Stimulated activated CD4-positive, alpha-beta T cell treated with anti-CD3 and anti-CD28 coated beads, Interleukin-12 subunit alpha, Interleukin-12 subunit beta, amount 100 ng/mL, for 24 hours (primary cell): ENCODE data around the gene PARP4.
"Not testable (repeated sequence)": the region's sequence is repeated elsewhere in the genome, so short reads cannot be mapped to it uniquely, and the experiment has no call there.

Source experiments
- DNase-seq, 2 experiments: peaks; one replicate each; pipeline ENCODE4 v3.0.0-alpha.2; 2020; ENCODE audit warnings: low read depth in 2 of 2

PARP4 gene

DNA sequence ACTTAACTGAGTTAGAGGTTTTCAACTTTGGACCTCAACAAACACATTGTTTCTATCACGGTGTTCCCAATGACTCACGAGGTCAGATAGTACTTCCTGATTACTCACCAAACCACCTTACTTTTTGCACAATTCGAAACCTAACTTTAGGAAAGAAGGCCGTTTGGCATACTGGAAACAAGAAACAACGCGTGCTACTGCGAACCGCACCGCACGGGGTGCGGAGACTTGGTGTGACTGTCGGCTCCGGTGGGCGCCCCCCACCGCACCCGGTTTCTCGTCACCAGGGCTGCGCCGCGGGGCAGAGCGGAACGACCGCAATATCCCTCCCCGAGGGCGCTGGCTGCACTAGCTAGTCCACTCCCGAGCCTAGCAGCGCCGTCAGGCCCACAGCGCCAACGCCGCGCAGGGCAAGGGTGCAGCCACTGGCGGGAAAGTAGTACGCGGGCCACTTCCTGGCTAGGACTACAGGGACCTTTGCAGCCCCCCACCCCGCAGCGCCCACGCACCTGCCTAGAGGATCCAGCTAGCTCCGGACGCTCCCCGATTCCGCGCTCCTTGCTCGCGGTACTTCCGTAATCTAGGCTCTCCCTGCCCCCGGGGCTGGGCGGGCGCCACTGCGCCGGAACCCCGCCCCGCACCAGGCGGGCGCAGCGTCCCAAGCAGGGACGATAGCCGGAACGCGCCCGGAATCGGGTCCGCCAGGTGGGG is at the start of gene PARP4:
TSS of gene PARP4 (minus strand) at position 582 of the 711 bp plus-strand sequence. CDS start 9,002 bp downstream, outside the sequence.
- DNase-seq: peak; percentile 40 to 54

DNA sequence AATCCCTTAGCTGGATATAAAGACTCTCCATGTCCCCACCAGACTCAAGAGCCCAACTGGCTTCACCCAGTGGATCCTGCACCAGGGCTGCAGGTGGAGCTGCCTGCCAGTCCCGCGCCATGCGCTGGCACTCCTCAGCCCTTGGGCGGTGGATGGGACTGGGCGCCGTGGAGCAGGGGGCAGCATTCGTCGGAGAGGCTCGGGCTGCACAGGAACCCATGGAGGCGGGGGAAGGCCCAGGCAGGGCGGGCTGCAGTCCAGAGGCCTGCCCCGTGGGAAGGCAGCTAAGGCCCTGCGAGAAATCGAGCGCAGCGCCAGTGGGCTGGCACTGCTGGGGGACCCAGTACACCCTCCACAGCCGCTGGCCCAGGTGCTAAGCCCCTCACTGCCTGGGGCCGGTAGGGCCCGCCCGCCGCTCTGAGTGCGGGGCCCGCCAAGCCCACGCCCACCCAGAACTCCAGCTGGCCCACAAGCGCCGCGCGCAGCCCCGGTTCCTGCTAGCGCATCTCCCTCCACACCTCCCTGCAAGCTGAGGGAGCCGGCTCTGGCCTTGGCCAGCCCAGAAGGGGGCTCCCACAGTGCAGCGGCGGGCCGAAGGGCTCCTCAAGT is 48.1 kb upstream of the PARP4 start:
- DNase-seq: not testable (repeated sequence)

DNA sequence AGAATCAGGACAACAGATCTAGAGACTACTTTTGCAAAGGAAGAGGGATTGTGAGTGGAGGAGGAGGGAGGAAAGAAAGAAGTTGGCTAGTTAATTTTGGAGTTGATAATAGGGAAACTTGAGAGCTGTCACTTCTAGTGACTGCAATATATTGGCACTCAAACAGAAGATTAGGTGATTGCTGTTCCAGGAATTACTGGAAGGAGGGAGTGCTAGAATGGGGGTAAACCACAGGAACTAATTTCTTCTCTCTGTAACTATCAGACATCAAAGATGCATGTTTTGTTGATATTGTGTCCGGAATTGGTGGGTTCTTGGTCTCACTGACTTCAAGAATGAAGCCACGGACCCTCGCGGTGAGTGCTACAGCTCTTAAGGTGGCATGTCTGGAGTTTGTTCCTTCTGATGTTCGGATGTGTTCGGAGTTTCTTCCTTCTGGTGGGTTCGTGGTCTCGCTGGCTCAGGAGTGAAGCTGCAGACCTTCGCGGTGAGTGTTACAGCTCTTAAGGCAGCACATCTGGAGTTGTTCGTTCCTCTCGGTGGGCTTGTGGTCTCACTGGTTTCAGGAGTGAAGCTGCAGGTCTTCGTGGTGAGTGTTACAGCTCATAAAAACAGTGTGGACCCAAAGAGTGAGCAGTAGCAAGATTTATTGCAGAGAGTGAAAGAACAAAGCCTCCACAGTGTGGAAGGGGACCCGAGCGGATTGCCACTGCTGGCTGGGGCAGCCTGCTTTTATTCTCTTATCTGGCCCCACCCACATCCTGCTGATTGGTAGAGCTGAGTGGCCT is 47.0 kb upstream of the PARP4 start:
- DNase-seq: not testable (repeated sequence)

DNA sequence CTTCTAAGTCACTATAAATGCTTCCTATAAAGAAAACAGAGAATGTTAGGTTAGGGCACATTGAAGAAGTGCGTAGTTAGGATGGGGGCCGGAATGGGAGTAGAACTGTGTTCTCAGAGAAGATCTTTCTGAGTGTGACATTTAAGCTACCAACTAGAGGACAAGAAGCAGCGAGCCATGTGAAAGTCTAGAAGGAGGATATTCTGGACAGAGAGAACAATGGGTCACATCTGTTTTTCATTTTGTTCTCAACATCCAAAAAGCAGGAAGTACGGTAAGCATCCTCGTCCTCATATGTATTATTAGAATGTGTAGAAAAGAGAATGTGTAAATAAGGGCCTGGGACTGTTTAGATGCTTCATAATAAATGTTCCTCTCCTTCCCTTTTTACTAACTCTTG is 44.5 kb upstream of the PARP4 start:
- DNase-seq: no peak

DNA sequence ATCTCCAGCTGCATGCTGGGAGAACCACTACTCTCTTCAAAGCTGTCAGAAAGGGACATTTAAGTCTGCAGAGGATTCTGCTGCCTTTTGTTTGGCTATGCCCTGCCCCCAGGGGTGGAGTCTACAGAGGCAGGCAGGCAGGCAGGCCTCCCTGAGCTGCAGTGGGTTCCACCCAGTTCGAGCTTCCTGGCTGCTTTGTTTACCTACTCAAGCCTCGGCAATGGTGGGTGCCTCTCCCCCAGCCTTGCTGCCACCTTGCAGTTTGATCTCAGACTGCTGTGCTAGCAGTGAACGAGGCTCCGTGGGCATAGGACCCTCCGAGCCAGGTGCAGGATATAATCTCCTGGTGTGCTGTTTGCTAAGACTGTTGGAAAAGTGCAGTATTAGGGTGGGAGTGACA is 41.3 kb upstream of the PARP4 start:
- not testable (repeated sequence) for DNase-seq

DNA sequence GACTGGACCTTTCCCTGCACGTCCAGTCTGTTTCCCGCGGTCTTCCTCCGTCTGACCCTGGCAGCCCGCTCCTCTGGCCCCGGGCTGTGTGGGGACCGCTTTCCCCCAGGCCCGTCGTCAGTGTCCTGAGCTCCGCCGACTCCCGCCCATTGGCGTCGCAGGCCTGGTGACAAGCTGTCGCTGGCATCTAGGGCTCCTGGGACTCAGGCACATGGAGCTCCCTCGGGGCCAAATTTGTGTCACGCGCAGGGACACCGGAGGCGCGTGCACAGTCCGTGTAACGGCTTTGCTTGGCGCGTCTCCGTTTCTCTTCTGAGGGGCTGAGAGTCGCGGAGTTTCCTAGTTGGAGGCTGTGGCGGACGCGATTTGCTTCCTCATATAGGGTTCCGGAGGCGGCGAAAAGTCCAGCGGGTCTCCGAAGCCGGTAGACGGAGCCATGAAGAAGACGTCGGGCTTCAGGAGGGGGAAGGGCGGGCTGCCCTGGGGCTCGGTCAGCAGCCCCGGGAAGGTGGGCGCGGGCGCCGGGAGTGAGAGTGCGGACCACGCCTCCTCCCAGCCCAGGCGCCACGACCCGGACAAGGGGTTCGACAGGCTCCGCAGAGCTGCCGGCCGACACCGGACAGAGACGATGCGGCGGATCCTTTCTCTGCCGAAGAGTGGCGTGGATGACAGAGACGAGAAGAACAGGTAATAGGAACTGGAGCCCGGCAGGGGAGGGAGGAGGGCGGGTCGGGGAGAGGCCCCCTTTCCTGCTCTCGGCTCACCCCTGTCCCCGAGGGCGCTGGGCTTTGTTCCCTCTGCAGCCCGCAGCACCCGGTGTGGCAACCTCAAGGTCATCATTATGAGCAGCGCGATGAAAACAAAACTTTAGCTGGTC is 29.1 kb upstream of the PARP4 start:
- not testable (repeated sequence) for DNase-seq

DNA sequence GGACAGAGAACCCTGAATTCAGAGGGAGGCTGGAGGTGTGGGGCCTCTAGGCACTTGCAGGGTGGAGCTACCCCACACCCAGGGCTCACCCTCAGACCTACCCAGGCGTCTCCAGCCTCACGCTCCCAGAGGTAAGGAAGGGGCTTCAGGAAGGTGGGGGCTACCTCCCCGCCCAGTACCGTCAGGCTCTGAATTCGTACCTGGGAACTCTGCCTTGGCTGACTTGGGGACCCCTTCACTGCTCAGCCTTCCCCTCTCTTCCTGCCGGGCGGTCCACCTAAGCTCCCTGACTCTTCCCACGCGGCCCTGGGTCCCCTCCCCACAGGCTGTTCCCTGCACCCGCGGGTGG is 28.5 kb upstream of the PARP4 start:
- DNase-seq: no peak

DNA sequence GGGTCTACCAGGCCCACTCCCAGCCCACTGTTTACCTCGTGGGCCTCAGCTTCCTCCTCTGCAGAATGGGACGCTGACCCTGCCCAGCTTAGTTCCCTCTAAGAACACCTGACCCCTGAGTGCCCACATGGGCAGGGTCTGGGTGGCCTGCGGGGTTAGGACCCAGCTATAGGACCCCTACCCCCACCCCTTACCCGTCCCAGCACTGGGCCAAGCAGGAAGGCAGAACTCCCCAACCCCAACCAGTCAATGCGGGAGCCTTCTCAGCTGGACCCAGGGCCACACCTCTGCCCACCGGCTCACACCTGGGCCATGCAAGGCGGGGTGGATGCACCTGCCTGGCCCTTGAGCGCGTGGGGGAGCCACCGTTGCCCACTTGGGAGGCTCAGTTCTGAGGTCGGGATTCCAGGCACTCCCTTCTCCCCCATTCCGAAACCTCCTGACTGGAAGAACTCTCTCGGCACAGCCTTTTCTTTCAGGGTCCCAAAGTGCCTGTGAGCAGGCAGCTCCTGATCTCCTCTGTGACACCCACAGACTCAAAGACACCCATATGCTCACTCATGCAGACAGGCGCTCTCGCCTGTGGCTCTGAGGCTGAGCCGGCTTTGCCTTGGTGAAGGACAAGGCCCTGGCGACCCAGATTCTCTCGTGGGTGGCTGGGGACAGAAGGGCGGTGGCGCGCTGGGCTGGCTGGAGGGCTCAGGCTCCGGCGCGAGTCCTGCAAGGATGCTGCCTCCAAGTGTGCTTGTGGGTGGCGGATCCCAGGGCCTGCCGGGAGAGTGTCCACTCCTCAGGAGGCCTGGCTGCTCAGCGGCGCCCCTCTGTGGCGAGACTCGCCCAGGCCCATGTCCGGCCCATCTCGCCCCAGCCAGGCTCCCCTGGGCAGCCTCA is 27.9 kb upstream of the PARP4 start:
- DNase-seq: no peak

DNA sequence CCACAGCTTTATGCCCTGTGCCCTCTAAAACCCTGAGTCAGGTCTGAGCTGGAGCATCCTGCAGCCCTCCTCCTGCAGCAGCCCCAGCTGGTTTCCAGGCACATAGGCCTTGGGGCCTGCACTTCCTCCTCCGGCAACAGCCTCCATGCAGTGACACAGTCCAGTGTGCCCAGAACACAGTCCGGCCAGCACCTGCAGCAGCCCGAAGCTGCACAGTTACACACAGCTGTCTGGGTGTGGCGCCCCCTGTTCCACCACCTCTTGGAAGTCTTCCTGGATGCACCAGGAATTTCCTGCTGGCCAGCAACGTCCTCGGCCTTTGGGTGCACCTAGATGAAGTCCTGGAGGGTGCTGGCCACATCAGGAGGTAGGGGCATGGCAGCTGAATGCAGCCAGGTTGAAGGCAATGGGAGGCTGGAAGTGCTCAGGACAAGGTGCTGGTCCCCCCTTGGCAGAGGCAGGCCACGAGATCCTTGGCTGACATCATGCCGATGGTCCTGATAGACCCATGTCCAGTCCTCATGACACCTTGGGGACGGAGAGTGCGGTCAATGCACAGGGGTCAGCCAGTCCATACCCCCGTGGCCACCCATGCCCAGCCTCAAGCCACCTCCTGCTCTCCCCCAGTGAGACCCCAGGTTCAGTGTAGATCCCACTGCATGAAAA is 27.1 kb upstream of the PARP4 start:
- DNase-seq: no peak

DNA sequence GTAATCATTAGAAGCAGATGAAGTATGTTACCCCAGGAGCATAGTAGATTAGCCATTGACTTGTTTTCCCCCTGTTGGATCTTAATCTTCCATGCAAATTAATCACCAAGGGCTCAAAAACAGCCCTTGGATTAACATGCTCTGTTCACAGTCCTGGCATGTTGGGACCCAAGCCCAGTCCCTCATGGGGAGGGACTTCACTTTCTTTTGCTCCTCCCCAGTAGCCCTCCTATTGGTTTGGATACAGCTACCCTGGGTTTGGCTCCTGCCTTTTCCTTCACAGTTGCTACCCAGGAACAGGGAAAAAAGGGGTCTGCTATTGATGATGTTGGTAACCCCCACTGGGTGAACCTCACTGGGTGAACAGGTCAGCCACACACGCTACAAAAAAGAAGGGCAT is 16.9 kb upstream of the PARP4 start:
- no peak for DNase-seq

DNA sequence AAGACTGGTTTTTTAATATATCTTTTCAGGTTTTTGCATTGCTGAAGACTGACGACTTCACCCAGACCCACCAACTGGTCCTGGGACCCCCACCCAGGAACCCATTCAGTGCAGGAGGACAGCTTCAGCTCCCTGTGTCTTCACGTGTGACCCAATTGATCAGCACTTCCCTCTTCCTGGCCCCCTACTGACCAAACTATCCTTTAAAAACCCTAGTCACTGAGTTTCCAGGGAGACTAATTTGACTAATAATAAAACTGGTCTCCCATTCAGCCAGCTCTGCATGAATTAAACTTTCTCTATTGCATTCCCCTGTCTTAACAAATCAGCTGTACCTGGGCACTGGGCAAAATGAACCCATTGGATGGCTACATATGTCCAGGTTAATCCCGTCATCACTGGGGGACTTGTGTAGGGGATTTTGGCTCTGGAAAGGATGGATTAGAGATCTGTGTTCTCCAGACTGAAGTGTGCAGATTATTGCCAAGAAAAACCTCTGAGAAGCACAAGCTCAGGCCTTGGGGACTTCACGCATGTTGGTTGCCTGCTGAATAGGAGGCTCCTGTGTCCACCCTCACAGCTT is 16.3 kb upstream of the PARP4 start:
- no peak for DNase-seq

DNA sequence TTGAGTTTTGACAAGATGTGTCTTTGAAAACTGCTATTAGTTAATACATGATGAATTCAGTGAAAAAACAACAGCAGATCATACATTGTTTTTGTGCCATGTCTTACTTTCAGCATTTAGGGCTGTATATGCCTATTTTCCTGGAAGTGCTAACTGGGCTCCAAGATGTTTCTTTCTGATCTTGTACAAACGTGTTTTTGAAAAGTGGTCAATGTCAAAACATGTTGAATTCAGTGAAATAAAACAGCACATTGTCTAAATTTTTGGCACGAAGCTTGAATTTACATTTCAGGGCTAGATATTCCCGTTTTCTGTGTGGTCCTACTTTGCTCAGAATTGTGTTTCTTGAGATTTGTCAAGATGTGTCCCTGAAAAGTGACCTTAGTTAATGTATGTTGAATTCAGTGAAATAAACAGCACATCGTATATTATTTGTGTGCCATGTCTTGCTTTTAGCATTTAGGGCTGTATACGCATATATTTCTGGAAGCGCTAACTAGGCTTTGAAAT is 14.7 kb upstream of the PARP4 start:
- no peak for DNase-seq

DNA sequence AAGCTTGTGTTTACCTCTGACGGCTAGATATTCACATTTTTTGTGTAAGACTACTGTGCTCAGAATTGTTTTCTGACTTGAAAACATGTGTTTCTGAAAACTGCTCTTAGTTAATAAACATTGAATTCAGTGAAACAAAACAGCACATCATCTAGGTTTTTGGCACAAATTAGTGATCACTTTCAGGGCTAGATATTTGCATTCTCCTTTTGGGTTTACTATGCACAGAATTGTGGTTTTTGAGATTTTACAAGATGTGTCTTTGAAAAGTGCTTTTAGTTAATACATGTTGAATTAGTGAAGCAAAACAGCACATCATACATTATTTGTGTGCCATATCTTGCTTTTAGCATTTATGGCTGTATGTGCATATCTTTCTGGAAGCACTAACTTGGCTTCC is 8.2 kb upstream of the PARP4 start:
- DNase-seq: no peak

DNA sequence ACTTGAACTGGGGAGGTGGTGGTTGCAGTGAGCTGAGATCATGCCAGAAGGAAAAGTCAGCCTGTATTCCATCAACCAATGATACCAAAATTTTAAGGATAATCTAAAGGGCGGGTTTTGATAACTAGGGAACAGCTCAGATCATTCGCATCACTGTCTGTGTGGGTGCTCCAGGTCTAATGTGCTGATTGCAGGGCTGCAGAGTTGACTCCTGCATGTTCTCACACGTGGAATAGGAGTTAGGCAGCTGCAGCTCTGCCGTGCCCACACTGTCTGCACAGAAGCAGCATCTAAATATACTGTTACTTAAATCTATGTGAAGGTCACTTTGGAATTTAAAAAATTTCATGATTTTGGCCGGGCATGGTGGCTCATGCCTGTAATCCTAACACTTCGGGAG is 4.3 kb upstream of the PARP4 start:
- no peak for DNase-seq

DNA sequence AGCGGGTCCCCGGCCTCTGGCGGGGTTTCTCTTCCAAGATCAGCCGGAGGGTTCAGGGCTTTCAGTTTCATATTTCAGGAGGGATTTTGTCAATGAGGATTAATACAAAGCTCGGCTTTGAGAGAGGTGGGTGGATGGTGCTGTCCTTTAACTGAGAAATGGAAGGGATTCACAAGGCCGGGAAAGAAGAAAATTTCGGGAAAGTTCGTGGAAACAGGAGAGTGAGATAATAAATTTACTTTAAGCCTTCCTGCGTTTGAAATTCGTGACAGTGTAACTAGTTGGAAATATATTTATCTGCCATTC is 283 bp upstream of the PARP4 start:
- no peak for DNase-seq

DNA sequence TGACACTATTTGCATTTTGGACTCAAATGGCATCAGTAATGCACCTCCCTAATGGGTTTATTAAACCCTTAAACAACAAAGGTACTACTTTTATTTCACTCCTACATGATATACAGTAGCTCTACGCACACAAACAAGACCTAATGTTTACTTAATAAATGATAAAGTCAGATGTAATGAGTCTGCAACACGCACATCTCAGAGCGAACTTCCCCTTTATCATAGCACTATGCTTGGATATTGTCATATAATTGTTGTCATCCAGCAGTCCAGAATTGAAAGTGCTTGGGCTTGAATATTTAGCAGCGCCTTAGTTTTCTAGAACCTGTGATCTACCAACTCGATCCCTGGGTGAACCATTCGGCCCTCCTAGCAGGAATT is 772 bp downstream of the PARP4 start:
- no peak for DNase-seq

DNA sequence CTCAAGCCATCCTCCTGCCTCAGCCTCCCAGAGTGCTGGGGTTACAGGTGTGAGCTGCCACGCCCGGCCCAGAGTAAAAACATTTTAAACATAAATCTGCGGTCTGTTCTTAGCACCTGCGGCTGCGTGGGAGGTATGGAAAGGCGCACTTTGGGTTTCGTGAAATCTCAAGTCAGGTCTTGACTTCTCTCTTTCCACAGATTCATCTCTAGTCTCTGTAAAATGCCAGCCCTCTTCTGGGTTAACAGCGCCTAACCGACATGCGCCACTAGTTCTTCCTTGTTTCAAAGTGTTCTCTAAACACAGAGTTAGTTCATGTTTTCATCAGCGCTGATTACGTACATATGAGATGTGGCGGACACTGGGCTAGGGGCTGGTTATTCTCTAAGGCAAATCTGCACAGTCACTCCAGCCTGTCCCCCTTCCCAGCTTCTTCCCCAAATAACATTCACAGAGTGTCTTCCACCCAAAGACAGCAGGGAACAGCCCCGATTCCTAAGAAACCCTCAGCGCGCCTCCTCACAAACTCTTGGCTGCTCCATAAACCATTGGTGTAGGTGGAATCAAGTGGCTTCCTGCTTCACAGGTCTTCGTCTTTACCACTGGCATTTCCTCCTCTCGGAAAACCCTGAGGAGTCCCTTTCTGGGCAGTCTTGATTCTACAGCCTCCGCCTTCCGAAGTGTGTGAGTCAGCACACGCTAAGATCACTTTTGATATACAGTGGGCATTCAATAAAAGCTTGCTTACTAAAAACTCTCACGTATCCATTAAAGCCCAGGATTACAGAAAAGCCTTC is 1.4 kb downstream of the PARP4 start:
- DNase-seq: peak; percentile 48 to 69

DNA sequence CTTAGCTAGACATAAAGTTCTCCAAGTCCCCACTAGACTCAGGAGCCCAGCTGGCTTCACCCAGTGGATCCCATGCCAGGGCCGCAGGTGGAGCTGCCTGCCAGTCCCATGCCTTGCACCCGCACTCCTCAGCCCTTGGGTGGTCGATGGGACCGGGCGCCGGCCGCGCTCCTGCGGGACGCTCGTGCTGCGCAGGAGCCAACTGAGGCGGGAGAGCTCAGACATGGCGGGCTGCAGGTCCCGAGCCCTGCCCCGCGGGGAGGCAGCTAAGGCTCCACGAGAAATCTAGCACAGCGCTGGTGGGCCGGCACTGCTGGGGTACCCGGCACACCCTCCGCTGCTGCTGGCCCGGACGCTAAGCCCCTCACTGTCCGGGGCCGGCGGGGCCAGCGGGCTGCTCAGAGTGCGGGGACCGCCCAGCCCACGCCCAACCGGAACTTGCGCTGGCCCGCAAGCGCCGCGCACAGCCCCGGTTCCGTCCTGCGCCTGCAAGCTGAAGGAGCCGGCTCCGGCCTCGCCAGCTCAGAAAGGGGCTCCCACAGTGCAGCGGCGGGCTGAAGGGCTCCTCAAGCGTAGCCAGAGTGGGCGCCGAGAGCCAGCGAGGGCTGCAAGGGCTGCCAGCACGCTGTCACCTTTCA is 5.8 kb downstream of the PARP4 start:
- DNase-seq: no peak

DNA sequence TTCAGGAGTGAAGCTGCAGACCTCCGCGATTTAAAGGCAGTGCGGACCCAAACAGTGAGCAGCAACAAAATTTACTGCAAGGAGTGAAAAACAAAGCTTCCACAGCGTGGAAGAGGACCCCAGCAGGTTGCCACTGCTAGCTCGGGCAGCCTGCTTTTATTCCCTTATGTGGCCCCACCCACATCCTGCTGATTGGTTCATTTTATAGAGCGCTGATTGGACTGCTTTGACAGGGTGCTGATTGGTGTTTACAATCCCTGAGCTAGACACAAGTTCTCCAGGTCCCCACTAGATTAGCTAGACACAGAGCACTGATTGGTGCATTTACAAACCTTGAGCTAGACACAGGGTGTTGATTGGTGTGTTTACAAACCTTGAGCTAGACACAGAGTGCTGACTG is 6.3 kb downstream of the PARP4 start:
- DNase-seq: not testable (repeated sequence)
